GM21367 (cell line): ENCODE results near the gene ANAPC2.

Experiments
- ATAC-seq: cut with Tn5 transposase; IDR thresholded peaks from one replicate; pipeline ENCODE4 v1.9.1; 2021; ENCODE audit not compliant: unreplicated experiment

The ANAPC2 gene

GRCh38 chr9:137164370-137165249, 23.8 kb downstream of the ANAPC2 start:
- no peak for ATAC-seq

GRCh38 chr9:137163805-137164204, 24.6 kb downstream of the ANAPC2 start:
- no peak for ATAC-seq

GRCh38 chr9:137163365-137163715, 25.0 kb downstream of the ANAPC2 start:
- no peak for ATAC-seq

- ATAC-seq, result no peak
Observed at GRCh38 chr9:137162505-137163364, 25.6 kb downstream of the ANAPC2 start.

- ATAC-seq, result no peak
Observed at GRCh38 chr9:137161558-137162486, 26.5 kb downstream of the ANAPC2 start.

GRCh38 chr9:137160716-137161557, 27.4 kb downstream of the ANAPC2 start:
- ATAC-seq, result no peak

GRCh38 chr9:137160054-137160425, 28.3 kb downstream of the ANAPC2 start:
- ATAC-seq, result no peak

- ATAC-seq, result no peak
Observed at GRCh38 chr9:137159105-137160053, 29.0 kb downstream of the ANAPC2 start.

GRCh38 chr9:137158625-137159024, 29.7 kb downstream of the ANAPC2 start:
- no peak for ATAC-seq

- no peak for ATAC-seq
Observed at GRCh38 chr9:137157618-137158415, 30.5 kb downstream of the ANAPC2 start.

GRCh38 chr9:137156567-137157375, 31.6 kb downstream of the ANAPC2 start:
- no peak for ATAC-seq

- no peak for ATAC-seq
Observed at GRCh38 chr9:137152844-137153405, 35.4 kb downstream of the ANAPC2 start.

- peak; percentile 30 for ATAC-seq
Observed at GRCh38 chr9:137150617-137151457, 37.5 kb downstream of the ANAPC2 start.

GRCh38 chr9:137149942-137150616, 38.3 kb downstream of the ANAPC2 start:
- ATAC-seq, result no peak

- ATAC-seq, result no peak
Observed at GRCh38 chr9:137149363-137149762, 39.0 kb downstream of the ANAPC2 start.

GRCh38 chr9:137148661-137149060, 39.7 kb downstream of the ANAPC2 start:
- no peak for ATAC-seq
